H1 (cell line): ENCODE measurements around the gene PRKN. TPM values are rescaled to one million over a fixed set of nuclear protein-coding genes. Genes with fewer than 3 reads are reported as not detected.

Source experiments
- CTCF ChIA-PET: fragments of 300-600 bp; sonication (Branson Sonifier 250); formaldehyde crosslinking; loops from one replicate; lab custom pipeline; 2021; ENCODE audit not compliant: partially characterized antibody; lab: Charles Lee
- POLR2A ChIA-PET: fragments of 300-600 bp; sonication (Branson Sonifier 250); formaldehyde crosslinking; loops from one replicate; lab custom pipeline; 2021; ENCODE audit warnings: inconsistent platforms; ENCODE audit not compliant: partially characterized antibody; lab: Charles Lee
- DNase-seq, 2 experiments: peaks; one replicate each; pipeline versions ENCODE4 v3.0.0 to v3.0.0-alpha.2; 2010 to 2022; ENCODE audit warnings: low spot score in 2 of 2, low read depth in 1 of 2, mixed read lengths in 1 of 2
- FAIRE-seq: peaks from 2 replicates; lab custom pipeline; 2011; peaks lifted over from hg19 to GRCh38; lab: Jason Lieb, UNC
- H2AFZ ChIP-seq: 2 replicates; pipeline ENCODE4 v1.8.1; 2012; ENCODE audit warnings: low read length, inconsistent platforms
- H2AK5ac ChIP-seq: 2 replicates; pipeline ENCODE4 v1.6.1; 2013; ENCODE audit warnings: low read depth, low read length
- H2BK120ac ChIP-seq: replicated peaks from 2 replicates; pipeline ENCODE3; 2013; ENCODE audit warnings: low read depth, low read length, inconsistent platforms
- H2BK12ac ChIP-seq: 2 replicates; pipeline ENCODE4 v1.6.1; 2013; ENCODE audit warnings: low read depth, low read length
- H2BK15ac ChIP-seq: 2 replicates; pipeline ENCODE4 v1.6.1; 2013; ENCODE audit warnings: low read length
- H2BK20ac ChIP-seq: 2 replicates; pipeline ENCODE4 v1.6.1; 2013; ENCODE audit warnings: low read length
- H2BK5ac ChIP-seq: 2 replicates; pipeline ENCODE4 v1.6.1; 2013; ENCODE audit warnings: low read depth, low read length
- H3K14ac ChIP-seq: 2 replicates; pipeline ENCODE4 v1.6.1; 2013; ENCODE audit warnings: inconsistent platforms; ENCODE audit not compliant: insufficient read length
- H3K18ac ChIP-seq: 2 replicates; pipeline ENCODE4 v1.6.1; 2013; ENCODE audit warnings: low read length; ENCODE audit errors: extremely low read depth
- H3K23ac ChIP-seq: 2 replicates; pipeline ENCODE4 v1.6.1; 2013; ENCODE audit warnings: inconsistent platforms; ENCODE audit not compliant: insufficient read length
- H3K23me2 ChIP-seq: 2 replicates; pipeline ENCODE4 v1.6.1; 2013; ENCODE audit warnings: low read depth, low read length
- H3K27ac ChIP-seq: 2 replicates; pipeline ENCODE4 v1.6.1; 2011; ENCODE audit warnings: low read depth, low read length, inconsistent platforms
- H3K27me3 ChIP-seq, 4 experiments: replicated peaks in 1 of 4; 1 replicate in 1 of 4; 2 replicates in 3 of 4; pipeline versions ENCODE4 v1.6.1 to v1.8.1; 2011 to 2013; ENCODE audit warnings: low read length in 3 of 4, mild to moderate bottlenecking in 3 of 4, inconsistent platforms in 2 of 4, mixed read lengths in 2 of 4, moderate library complexity in 1 of 4; ENCODE audit not compliant: control insufficient read depth in 3 of 4, insufficient read depth in 3 of 4; ENCODE audit errors: extremely low read depth in 1 of 4
- H3K36me3 ChIP-seq, 4 experiments: 2 replicates each; pipeline versions ENCODE4 v1.6.1 to v1.8.1; 2011 to 2013; ENCODE audit warnings: mild to moderate bottlenecking in 4 of 4, low read length in 3 of 4, moderate library complexity in 2 of 4, control low read depth in 1 of 4, inconsistent platforms in 1 of 4; ENCODE audit not compliant: insufficient read depth in 4 of 4, control insufficient read depth in 2 of 4
- H3K4ac ChIP-seq: replicated peaks from 2 replicates; pipeline ENCODE3; 2013; ENCODE audit warnings: low read length, low read depth, mixed read lengths, inconsistent platforms; ENCODE audit not compliant: insufficient read length
- H3K4me1 ChIP-seq, 4 experiments: replicated peaks in 1 of 4; 1 replicate in 1 of 4; 2 replicates in 3 of 4; pipeline versions ENCODE4 v1.6.1 to v1.8.1; 2011 to 2013; ENCODE audit warnings: low read length in 3 of 4, inconsistent platforms in 2 of 4, mixed read lengths in 1 of 4; ENCODE audit not compliant: insufficient read depth in 4 of 4, control insufficient read depth in 3 of 4
- H3K4me2 ChIP-seq, 2 experiments: 2 replicates each; pipeline versions ENCODE4 v1.6.1 to v1.8.1; 2011 to 2013; ENCODE audit warnings: low read depth in 2 of 2, low read length in 2 of 2, control low read depth in 1 of 2, inconsistent platforms in 1 of 2, mild to moderate bottlenecking in 1 of 2; ENCODE audit not compliant: insufficient read depth in 1 of 2
- H3K4me3 ChIP-seq, 4 experiments: fragments of 200-600, 300-600 bp in 1 of 4; sonication (generic), shearing (Covaris generic), sonication (Bioruptor Twin) in 1 of 4; 2 replicates each; pipeline versions ENCODE4 v1.5.1 to v1.8.1; 2011 to 2016; ENCODE audit warnings: low read length in 4 of 4, low read depth in 3 of 4, control low read depth in 2 of 4, inconsistent platforms in 2 of 4, mild to moderate bottlenecking in 2 of 4, mixed read lengths in 1 of 4, moderate library complexity in 1 of 4; ENCODE audit not compliant: insufficient read depth in 2 of 4; ENCODE audit errors: extremely low read depth in 1 of 4
- H3K56ac ChIP-seq: replicated peaks from 2 replicates; pipeline ENCODE3; 2013; ENCODE audit warnings: low read depth, mild to moderate bottlenecking, mixed read lengths, low read length, inconsistent platforms; ENCODE audit not compliant: insufficient read length
- H3K79me1 ChIP-seq: 2 replicates; pipeline ENCODE4 v1.6.1; 2013; ENCODE audit warnings: low read depth, low read length, control low read depth
- H3K79me2 ChIP-seq, 2 experiments: 2 replicates each; pipeline versions ENCODE4 v1.6.1 to v1.8.1; 2012 to 2013; ENCODE audit warnings: low read length in 2 of 2, mild to moderate bottlenecking in 2 of 2, inconsistent platforms in 1 of 2; ENCODE audit not compliant: insufficient read depth in 2 of 2, control insufficient read depth in 1 of 2
- H3K9ac ChIP-seq, 4 experiments: replicated peaks in 1 of 4; 1 replicate in 1 of 4; 2 replicates in 3 of 4; pipeline versions ENCODE4 v1.6.1 to v1.8.1; 2011 to 2013; ENCODE audit warnings: low read depth in 3 of 4, low read length in 3 of 4, control low read depth in 2 of 4, mild to moderate bottlenecking in 2 of 4, moderate library complexity in 2 of 4, inconsistent platforms in 1 of 4; ENCODE audit errors: extremely low read depth in 1 of 4
- H3K9me3 ChIP-seq, 2 experiments: 2 replicates each; pipeline versions ENCODE4 v1.6.1 to v1.8.1; 2012 to 2013; ENCODE audit warnings: mild to moderate bottlenecking in 2 of 2, moderate library complexity in 2 of 2, control low read depth in 1 of 2, inconsistent platforms in 1 of 2, low read depth in 1 of 2, low read length in 1 of 2, mixed read lengths in 1 of 2; ENCODE audit not compliant: insufficient read depth in 2 of 2
- H4K20me1 ChIP-seq, 2 experiments: replicated peaks in 1 of 2; 2 replicates each; pipeline versions ENCODE3 to v1.8.1; 2011 to 2013; ENCODE audit warnings: inconsistent platforms in 2 of 2, low read length in 2 of 2, mild to moderate bottlenecking in 1 of 2; ENCODE audit not compliant: insufficient read depth in 2 of 2, control insufficient read depth in 1 of 2
- H4K5ac ChIP-seq: 2 replicates; pipeline ENCODE4 v1.6.1; 2013; ENCODE audit warnings: low read length, low read depth, mixed read lengths, inconsistent platforms; ENCODE audit not compliant: insufficient read length
- H4K8ac ChIP-seq: 2 replicates; pipeline ENCODE4 v1.8.0; 2013; ENCODE audit warnings: mild to moderate bottlenecking, moderate library complexity, low read length, inconsistent platforms; ENCODE audit not compliant: insufficient read depth; ENCODE audit errors: extremely low read depth
- H4K91ac ChIP-seq: replicated peaks from 2 replicates; pipeline ENCODE3; 2013; ENCODE audit warnings: low read length, mixed read lengths, inconsistent platforms; ENCODE audit not compliant: insufficient read length
- BACH1 ChIP-seq: IDR thresholded peaks from 2 replicates; pipeline ENCODE4 v1.6.1; 2012; ENCODE audit warnings: low read length, improper control_type of control experiment
- CHD2 ChIP-seq: IDR thresholded peaks from 2 replicates; pipeline ENCODE4 v1.6.1; 2012; ENCODE audit warnings: low read length, improper control_type of control experiment
- CTBP2 ChIP-seq: IDR thresholded peaks from 2 replicates; pipeline ENCODE4 v1.7.0; 2011; ENCODE audit warnings: borderline replicate concordance, mild to moderate bottlenecking, moderate library complexity, mixed read lengths, low read length; ENCODE audit not compliant: insufficient read depth, insufficient read length
- GABPA ChIP-seq: IDR thresholded peaks from 2 replicates; pipeline ENCODE4 v1.6.1; 2011; ENCODE audit warnings: mild to moderate bottlenecking, low read length, moderate library complexity, borderline replicate concordance; ENCODE audit not compliant: insufficient read depth
- JUN ChIP-seq: IDR thresholded peaks from 2 replicates; pipeline ENCODE4 v1.6.1; 2011; ENCODE audit warnings: low read depth, mild to moderate bottlenecking, improper control_type of control experiment, low read length
- KDM5A ChIP-seq: fragments of 200-600 bp; IDR thresholded peaks from 2 replicates; pipeline ENCODE4 v1.7.1; 2012; ENCODE audit warnings: mild to moderate bottlenecking, low read length, inconsistent platforms, mixed read lengths
- POU5F1 ChIP-seq: IDR thresholded peaks from 2 replicates; pipeline ENCODE4 v1.6.1; 2011; ENCODE audit warnings: low read depth, mild to moderate bottlenecking, low read length, moderate library complexity
- SAP30 ChIP-seq: fragments of 300-600 bp; sonication (generic); IDR thresholded peaks from 2 replicates; pipeline ENCODE4 v1.7.1; 2012; ENCODE audit warnings: low read length, moderate library complexity, mild to moderate bottlenecking, inconsistent platforms; ENCODE audit not compliant: insufficient read depth, insufficient replicate concordance
- SIX5 ChIP-seq: IDR thresholded peaks from 2 replicates; pipeline ENCODE4 v1.6.1; 2011; ENCODE audit warnings: mild to moderate bottlenecking, low read depth, low read length
- SP2 ChIP-seq: IDR thresholded peaks from 2 replicates; pipeline ENCODE4 v1.6.1; 2012; ENCODE audit warnings: mild to moderate bottlenecking, low read length, inconsistent platforms
- SP4 ChIP-seq: IDR thresholded peaks from 2 replicates; pipeline ENCODE4 v1.6.1; 2012; ENCODE audit warnings: low read length, inconsistent platforms
- TAF1 ChIP-seq: IDR thresholded peaks from 2 replicates; pipeline ENCODE4 v1.6.1; 2011; ENCODE audit warnings: mild to moderate bottlenecking, low read depth, low read length
- TEAD4 ChIP-seq: IDR thresholded peaks from 2 replicates; pipeline ENCODE4 v1.6.1; 2012; ENCODE audit warnings: low read depth, low read length, inconsistent platforms, mixed read lengths
- YY1 ChIP-seq: IDR thresholded peaks from 2 replicates; pipeline ENCODE4 v1.6.1; 2011; ENCODE audit warnings: low read depth, mild to moderate bottlenecking, low read length
- ZNF274 ChIP-seq: IDR thresholded peaks from 2 replicates; pipeline ENCODE4 v1.7.0; 2012; ENCODE audit warnings: low read length, borderline replicate concordance; ENCODE audit errors: extremely low read depth
- WGBS, 2 experiments: shearing (Covaris generic) in 1 of 2; methylation state at CpG; one replicate each; pipeline versions ENCODE4 v1.1.6 to v1.1.7; 2013 to 2015; ENCODE audit warnings: low lambda C conversion rate in 2 of 2, mixed read lengths in 2 of 2, inconsistent platforms in 1 of 2, low coverage in 1 of 2, missing lambda C conversion rate in 1 of 2; ENCODE audit not compliant: insufficient replicate concordance in 2 of 2, insufficient coverage in 1 of 2, insufficient read length in 1 of 2; ENCODE audit errors: extremely low coverage in 1 of 2, missing lambda C conversion rate in 1 of 2; 5-methylcytosine and 5-hydroxymethylcytosine counted together
- polyA plus RNA-seq, 7 experiments: library from polyadenylated mRNA; depleted of rRNA in 3 of 7; stranded (reverse) in 5 of 7; unstranded in 2 of 7; fragments of >200 nt in 5 of 7; fragments of 200-250 nt in 2 of 7; gene quantifications; 1 replicate in 5 of 7; 2 replicates in 1 of 7; 4 replicates in 1 of 7; pipeline versions ENCODE4 v1.2.1 to v1.2.3, GENCODE V29; 2011 to 2013; ENCODE audit warnings: missing spikeins in 2 of 7, mixed read lengths in 2 of 7
- total RNA-seq: library from RNA; stranded (reverse); fragmentation: NEBNext Ultra II Directional; extraction: Animal tissue kit (Norgen Biotek cat#: 25700); gene quantifications from 2 replicates; pipeline ENCODE4 v1.2.1, GENCODE V29; 2021
- TF ChIP-seq, protein P1 (sequence below): IDR thresholded peaks from 2 replicates; pipeline ENCODE4 v1.6.1; 2012; ENCODE audit warnings: inconsistent platforms

The PRKN gene
- total and polyA plus RNA-seq, 2 of the 8 experiments (the other 6 are each of a cell fraction or from before 2014, with no cell fraction given): 0.13 to 0.29 TPM

GRCh38 chr6:161383951-161384350, 1343.6 kb downstream of the PRKN start:
- no peak overlapping the region for H3K4ac ChIP-seq
- no peaks in the 10 kb centered on the region for H3K27me3 ChIP-seq
- DNase-seq (no peak), FAIRE-seq (no peak)
- no peak overlapping the region for H4K91ac ChIP-seq
- H4K20me1 ChIP-seq: no peaks in the 10 kb centered on the region
- H2AK5ac ChIP-seq: no peak overlapping the region
- no peak overlapping the region for H3K18ac ChIP-seq
- no peak overlapping the region for H3K4me2 ChIP-seq
- H2BK5ac ChIP-seq: no peak overlapping the region
- H2BK15ac ChIP-seq: no peak overlapping the region
- POLR2A ChIA-PET: no interaction called here
- no peak overlapping the region for H2AFZ ChIP-seq
- no peaks in the 10 kb centered on the region for H3K4me1 ChIP-seq
- WGBS, 2 experiments: 95% methylated on average over 6 of the region's 6 CpGs; no CpG with 5 or more reads in 1 of the 2 experiments
- CTCF ChIA-PET: interaction anchor here (0.7 to 4.7 kb wide), 3 partner anchors 10 to 306 kb away, joined by 3 to 27 read pairs (median 3); no protein-coding TSS in a partner anchor
- H3K14ac ChIP-seq: no peak overlapping the region
- H2BK120ac ChIP-seq: no peak overlapping the region
- no peak overlapping the region for H3K56ac ChIP-seq
- H3K36me3 ChIP-seq: no peaks in the 10 kb centered on the region
- no peak overlapping the region for H4K5ac ChIP-seq
- H2BK12ac ChIP-seq: no peak overlapping the region
- no peaks in the 10 kb centered on the region for H3K9me3 ChIP-seq
- no peak overlapping the region for H3K4me3 ChIP-seq
- H2BK20ac ChIP-seq: no peak overlapping the region
- H3K79me1 ChIP-seq: no peaks in the 10 kb centered on the region
- H3K9ac ChIP-seq: no peak overlapping the region
- H3K23me2 ChIP-seq: no peaks in the 10 kb centered on the region
- H3K27ac ChIP-seq: no peak overlapping the region
- no peak overlapping the region for H3K23ac ChIP-seq
- no peak overlapping the region for H4K8ac ChIP-seq
- no peaks in the 10 kb centered on the region for H3K79me2 ChIP-seq
- TF ChIP-seq TEAD4 (no peak), TAF1 (no peak), CTBP2 (no peak), YY1 (no peak), SP2 (no peak), KDM5A (no peak), ZNF274 (no peak), SAP30 (no peak), JUN (no peak), BACH1 (no peak), POU5F1 (no peak), GABPA (no peak), CHD2 (no peak), SP4 (no peak), SIX5 (no peak)
- TF ChIP-seq, protein P1, sequence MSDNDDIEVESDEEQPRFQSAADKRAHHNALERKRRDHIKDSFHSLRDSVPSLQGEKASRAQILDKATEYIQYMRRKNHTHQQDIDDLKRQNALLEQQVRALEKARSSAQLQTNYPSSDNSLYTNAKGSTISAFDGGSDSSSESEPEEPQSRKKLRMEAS: no peak
